Erythroblast (primary cell): ENCODE results near the gene NCR2.

Source experiments
- DNase-seq, 2 experiments: peaks; one replicate each; lab custom pipeline; 2025; lab: John Stamatoyannopoulos, UW
- GATA1 ChIP-seq: IDR thresholded peaks from 2 replicates; pipeline ENCODE4 v1.6.1; 2011; ENCODE audit warnings: low read depth, mild to moderate bottlenecking, control low read depth, low read length, moderate library complexity
- POLR2A ChIP-seq: IDR thresholded peaks from 2 replicates; pipeline ENCODE4 v1.6.1; 2011; ENCODE audit warnings: mild to moderate bottlenecking, low read length

Gene NCR2

GRCh38 chr6:41374618-41375590 lies 39.5 kb downstream of the NCR2 start:
- DNase-seq: no peak
- TF ChIP-seq GATA1 (no peak), POLR2A (no peak)

GRCh38 chr6:41375598-41376151 lies 40.3 kb downstream of the NCR2 start:
- no peak for DNase-seq
- TF ChIP-seq POLR2A: no peak
- TF ChIP-seq GATA1: no peak

GRCh38 chr6:41376176-41376575 lies 40.8 kb downstream of the NCR2 start:
- TF ChIP-seq POLR2A: no peak
- no peak for TF ChIP-seq GATA1
- DNase-seq: no peak

- DNase-seq: no peak
- TF ChIP-seq POLR2A (no peak), GATA1 (no peak)
Observed at GRCh38 chr6:41377071-41377470, 41.7 kb downstream of the NCR2 start.

- TF ChIP-seq GATA1 (no peak), POLR2A (no peak)
- no peak for DNase-seq
Observed at GRCh38 chr6:41379306-41379705, 43.9 kb downstream of the NCR2 start.

- TF ChIP-seq POLR2A (no peak), GATA1 (no peak)
- DNase-seq: no peak
Observed at GRCh38 chr6:41386594-41386993, 51.2 kb downstream of the NCR2 start.

- DNase-seq: no peak
- no peak for TF ChIP-seq GATA1
- no peak for TF ChIP-seq POLR2A
Observed at GRCh38 chr6:41392246-41392645, 56.8 kb downstream of the NCR2 start.

- DNase-seq: no peak
- TF ChIP-seq POLR2A: no peak
- TF ChIP-seq GATA1: no peak
Observed at GRCh38 chr6:41396335-41396734, 60.9 kb downstream of the NCR2 start.

- DNase-seq: no peak
- TF ChIP-seq GATA1: no peak
- no peak for TF ChIP-seq POLR2A
Observed at GRCh38 chr6:41399424-41399823, 64.0 kb downstream of the NCR2 start.
